HCT116 (cell line): ENCODE measurements around the gene KLHDC4. TPM values are rescaled to one million over a fixed set of nuclear protein-coding genes. Genes with fewer than 3 reads are reported as not detected.

Experiments
- ATAC-seq: fragments of 200-7000 bp; cut with Tn5 transposase; 2 replicates; pipeline ENCODE4 v1.9.1; 2020; ENCODE audit warnings: mild to moderate bottlenecking, moderate library complexity
- BruUV-seq: library from RNA; stranded (reverse); fragments of 400-500 nt; replicated peaks from 2 replicates; lab custom pipeline; 2021; lab: Mats Ljungman, UMichigan
- CTCF ChIA-PET: fragments of 300-600 bp; sonication (Branson Sonifier 250); formaldehyde crosslinking; loops from one replicate; lab custom pipeline; 2021; ENCODE audit warnings: antibody characterized with exemption; lab: Charles Lee
- POLR2A ChIA-PET: fragments of 300-600, 350-600 bp; sonication (Branson Sonifier 250); formaldehyde crosslinking; loops from one replicate; lab custom pipeline; 2021; ENCODE audit warnings: antibody characterized with exemption; lab: Charles Lee
- RAD21 ChIA-PET, 2 experiments: fragments of 300-600 bp; sonication (Branson Sonifier 250); formaldehyde crosslinking; loops; one replicate each; lab custom pipeline; 2023; ENCODE audit warnings: low total read pairs in 2 of 2; ENCODE audit not compliant: uncharacterized antibody in 2 of 2, unreplicated experiment in 2 of 2, low non-redundant PET in 1 of 2; lab: Charles Lee
- DNase-seq: peaks from one replicate; pipeline ENCODE4 v3.0.0-alpha.2; 2010; ENCODE audit warnings: low read depth, low spot score
- H2AFZ ChIP-seq: fragments of 200-600 bp; shearing (Covaris generic), sonication (generic); 2 replicates; pipeline ENCODE4 v1.6.1; 2017; ENCODE audit warnings: low read depth, mixed run types, mixed read lengths, antibody characterized with exemption, low read length; ENCODE audit not compliant: poor library complexity, severe bottlenecking
- H3K27ac ChIP-seq: 2 replicates; pipeline ENCODE4 v1.5.1; 2012; ENCODE audit warnings: low read depth, low read length
- H3K27me3 ChIP-seq: fragments of 200-600 bp; sonication (generic); 2 replicates; pipeline ENCODE4 v1.6.1; 2016; ENCODE audit warnings: mixed run types, low read length, mixed read lengths; ENCODE audit not compliant: insufficient read depth
- H3K36me3 ChIP-seq, 2 experiments: fragments of 200-500 bp in 1 of 2; fragments of 200-600 bp in 1 of 2; sonication (Bioruptor generic) in 1 of 2; sonication (generic) in 1 of 2; 2 replicates each; pipeline versions ENCODE4 v1.5.1 to v1.6.1; 2014 to 2016; ENCODE audit warnings: low read length in 2 of 2, inconsistent platforms in 1 of 2, mixed read lengths in 1 of 2, mixed run types in 1 of 2; ENCODE audit not compliant: insufficient read depth in 2 of 2, control insufficient read depth in 1 of 2
- H3K4me1 ChIP-seq, 2 experiments: fragments of 200-600 bp in 1 of 2; sonication (generic) in 1 of 2; 2 replicates each; pipeline versions ENCODE4 v1.5.1 to v1.6.1; 2012 to 2017; ENCODE audit warnings: low read length in 2 of 2, inconsistent platforms in 1 of 2, mild to moderate bottlenecking in 1 of 2, mixed read lengths in 1 of 2, mixed run types in 1 of 2, moderate library complexity in 1 of 2; ENCODE audit not compliant: insufficient read depth in 2 of 2, control insufficient read depth in 1 of 2
- H3K4me2 ChIP-seq: fragments of 200-600 bp; sonication (generic); 2 replicates; pipeline ENCODE4 v1.6.1; 2017; ENCODE audit warnings: mixed run types, low read length, mixed read lengths
- H3K4me3 ChIP-seq, 2 experiments: fragments of 200-600 bp in 1 of 2; sonication (generic) in 1 of 2; replicated peaks in 1 of 2; 2 replicates each; pipeline ENCODE4 v1.5.1; 2011 to 2016; ENCODE audit warnings: low read length in 2 of 2, control low read depth in 1 of 2, low read depth in 1 of 2, mild to moderate bottlenecking in 1 of 2, mixed read lengths in 1 of 2, mixed run types in 1 of 2
- H3K79me2 ChIP-seq: fragments of 200-600 bp; sonication (generic); 2 replicates; pipeline ENCODE4 v1.6.1; 2017; ENCODE audit warnings: mild to moderate bottlenecking, mixed run types, low read length, moderate library complexity, mixed read lengths; ENCODE audit not compliant: insufficient read depth
- H3K9ac ChIP-seq: fragments of 200-600 bp; sonication (generic); 2 replicates; pipeline ENCODE4 v1.6.1; 2016; ENCODE audit warnings: low read length, mixed read lengths
- H3K9me2 ChIP-seq: fragments of 200-600 bp; sonication (generic), shearing (Covaris generic); 2 replicates; pipeline ENCODE4 v1.6.1; 2017; ENCODE audit warnings: mixed run types, mild to moderate bottlenecking, moderate library complexity; ENCODE audit not compliant: insufficient read depth
- H3K9me3 ChIP-seq, 2 experiments: fragments of 200-500 bp in 1 of 2; fragments of 200-600 bp in 1 of 2; sonication (Bioruptor generic) in 1 of 2; sonication (generic) in 1 of 2; 2 replicates each; pipeline ENCODE4 v1.6.1; 2014 to 2017; ENCODE audit warnings: low read length in 2 of 2, mixed read lengths in 2 of 2, inconsistent platforms in 1 of 2, low read depth in 1 of 2, mild to moderate bottlenecking in 1 of 2, mixed run types in 1 of 2, moderate library complexity in 1 of 2; ENCODE audit not compliant: control insufficient read depth in 1 of 2, insufficient read depth in 1 of 2
- H4K20me1 ChIP-seq: fragments of 200-600 bp; sonication (generic), shearing (Covaris generic); 2 replicates; pipeline ENCODE4 v1.6.1; 2017; ENCODE audit warnings: mixed run types, mild to moderate bottlenecking, moderate library complexity; ENCODE audit not compliant: insufficient read depth
- EZH2phosphoT487 ChIP-seq: fragments of 200-600 bp; IDR thresholded peaks from 2 replicates; pipeline ENCODE4 v1.6.1; 2018; ENCODE audit warnings: antibody characterized with exemption, borderline replicate concordance
- YY1 ChIP-seq: IDR thresholded peaks from 2 replicates; pipeline ENCODE4 v1.6.1; 2011; ENCODE audit warnings: low read length, low read depth, moderate library complexity, mild to moderate bottlenecking; ENCODE audit not compliant: insufficient replicate concordance; ENCODE audit errors: extremely low read depth
- intact Hi-C: fragments of 100-400 bp; cut with micrococcal nuclease; formaldehyde crosslinking; loops from 2 replicates; pipeline ENCODE4 v1.10.0; 2022
- total RNA-seq: library from RNA; stranded (reverse); gene quantifications from one replicate; pipeline ENCODE4 v1.2.1, GENCODE V29; 2021; ENCODE audit not compliant: unreplicated experiment
- TF ChIP-seq, protein P1 (sequence below), 3 experiments: fragments of 200-600 bp in 1 of 3; sonication (generic) in 1 of 3; IDR thresholded peaks in 2 of 3; conservative IDR thresholded peaks in 1 of 3; 2 replicates each; pipeline ENCODE4 v1.5.1; 2012 to 2017; ENCODE audit warnings: low read depth in 2 of 3, low read length in 2 of 3, antibody characterized with exemption in 1 of 3, borderline replicate concordance in 1 of 3, control low read depth in 1 of 3, mild to moderate bottlenecking in 1 of 3, mixed read lengths in 1 of 3, mixed run types in 1 of 3, moderate library complexity in 1 of 3; ENCODE audit not compliant: insufficient read depth in 1 of 3
- TF ChIP-seq, protein P2 (sequence below): IDR thresholded peaks from 2 replicates; pipeline ENCODE4 v1.6.1; 2011; ENCODE audit warnings: mild to moderate bottlenecking, low read length, moderate library complexity; ENCODE audit not compliant: insufficient replicate concordance; ENCODE audit errors: extremely low read depth
- TF ChIP-seq, protein P3 (sequence below): IDR thresholded peaks from 2 replicates; pipeline ENCODE4 v1.6.1; 2012

KLHDC4 gene
- total RNA-seq, 1 experiment from 2014 or later, result 107 TPM

DNA sequence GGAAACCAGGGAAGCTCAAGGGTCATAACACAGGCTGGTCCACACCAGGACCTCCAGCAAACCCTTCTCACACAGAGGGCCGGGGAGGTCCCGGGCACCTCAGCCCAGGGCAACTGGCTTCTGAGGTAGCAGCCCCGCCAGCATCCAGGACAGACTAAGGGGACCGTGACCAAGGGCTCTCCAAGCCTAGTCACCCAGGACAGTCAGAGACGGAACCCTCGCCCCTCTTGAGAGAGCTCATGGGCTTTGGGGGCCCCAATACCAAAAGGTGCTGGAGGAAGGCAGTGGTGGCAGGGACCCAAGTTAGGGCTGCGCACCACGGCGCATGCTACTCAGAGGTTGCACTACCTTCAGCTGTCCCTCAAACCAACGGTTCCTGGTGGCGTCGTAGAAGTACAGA lies 54.9 kb downstream of the KLHDC4 start:
- H3K79me2 ChIP-seq, result peaks cover 4% of the 10 kb centered on the region; the same call in 1 of the 2 replicates
- H4K20me1 ChIP-seq, result no peaks in the 10 kb centered on the region
- CTCF ChIA-PET, result no interaction called here
- ATAC-seq, result no peak
- POLR2A ChIA-PET, result no interaction called here
- intact Hi-C loops, result no loop called here
- H3K36me3 ChIP-seq, result peaks cover 15 to 40% of the 10 kb centered on the region in 2 experiments; a peak in 3 of 4 replicates
- H3K9me2 ChIP-seq, result no peaks in the 10 kb centered on the region
- H3K9me3 ChIP-seq, result no peaks in the 10 kb centered on the region
- H3K27ac ChIP-seq, result no peak overlapping the region
- no peak overlapping the region for H3K9ac ChIP-seq
- TF ChIP-seq, protein P1, sequence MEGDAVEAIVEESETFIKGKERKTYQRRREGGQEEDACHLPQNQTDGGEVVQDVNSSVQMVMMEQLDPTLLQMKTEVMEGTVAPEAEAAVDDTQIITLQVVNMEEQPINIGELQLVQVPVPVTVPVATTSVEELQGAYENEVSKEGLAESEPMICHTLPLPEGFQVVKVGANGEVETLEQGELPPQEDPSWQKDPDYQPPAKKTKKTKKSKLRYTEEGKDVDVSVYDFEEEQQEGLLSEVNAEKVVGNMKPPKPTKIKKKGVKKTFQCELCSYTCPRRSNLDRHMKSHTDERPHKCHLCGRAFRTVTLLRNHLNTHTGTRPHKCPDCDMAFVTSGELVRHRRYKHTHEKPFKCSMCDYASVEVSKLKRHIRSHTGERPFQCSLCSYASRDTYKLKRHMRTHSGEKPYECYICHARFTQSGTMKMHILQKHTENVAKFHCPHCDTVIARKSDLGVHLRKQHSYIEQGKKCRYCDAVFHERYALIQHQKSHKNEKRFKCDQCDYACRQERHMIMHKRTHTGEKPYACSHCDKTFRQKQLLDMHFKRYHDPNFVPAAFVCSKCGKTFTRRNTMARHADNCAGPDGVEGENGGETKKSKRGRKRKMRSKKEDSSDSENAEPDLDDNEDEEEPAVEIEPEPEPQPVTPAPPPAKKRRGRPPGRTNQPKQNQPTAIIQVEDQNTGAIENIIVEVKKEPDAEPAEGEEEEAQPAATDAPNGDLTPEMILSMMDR (IDR thresholded peaks at IDR 0.05 in 2 of 3, conservative IDR thresholded peaks at IDR 0.05 in 1 of 3; ENCODE audit: borderline replicate concordance in 1 of 3, insufficient read depth in 1 of 3, low read depth in 2 of 3, low read length in 2 of 3), result no peak
- TF ChIP-seq, protein P2, sequence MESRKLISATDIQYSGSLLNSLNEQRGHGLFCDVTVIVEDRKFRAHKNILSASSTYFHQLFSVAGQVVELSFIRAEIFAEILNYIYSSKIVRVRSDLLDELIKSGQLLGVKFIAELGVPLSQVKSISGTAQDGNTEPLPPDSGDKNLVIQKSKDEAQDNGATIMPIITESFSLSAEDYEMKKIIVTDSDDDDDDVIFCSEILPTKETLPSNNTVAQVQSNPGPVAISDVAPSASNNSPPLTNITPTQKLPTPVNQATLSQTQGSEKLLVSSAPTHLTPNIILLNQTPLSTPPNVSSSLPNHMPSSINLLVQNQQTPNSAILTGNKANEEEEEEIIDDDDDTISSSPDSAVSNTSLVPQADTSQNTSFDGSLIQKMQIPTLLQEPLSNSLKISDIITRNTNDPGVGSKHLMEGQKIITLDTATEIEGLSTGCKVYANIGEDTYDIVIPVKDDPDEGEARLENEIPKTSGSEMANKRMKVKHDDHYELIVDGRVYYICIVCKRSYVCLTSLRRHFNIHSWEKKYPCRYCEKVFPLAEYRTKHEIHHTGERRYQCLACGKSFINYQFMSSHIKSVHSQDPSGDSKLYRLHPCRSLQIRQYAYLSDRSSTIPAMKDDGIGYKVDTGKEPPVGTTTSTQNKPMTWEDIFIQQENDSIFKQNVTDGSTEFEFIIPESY, result no peak
- TF ChIP-seq EZH2phosphoT487 (no peak), YY1 (no peak)
- TF ChIP-seq, protein P3, sequence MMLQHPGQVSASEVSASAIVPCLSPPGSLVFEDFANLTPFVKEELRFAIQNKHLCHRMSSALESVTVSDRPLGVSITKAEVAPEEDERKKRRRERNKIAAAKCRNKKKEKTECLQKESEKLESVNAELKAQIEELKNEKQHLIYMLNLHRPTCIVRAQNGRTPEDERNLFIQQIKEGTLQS, result no peak
- no peaks in the 10 kb centered on the region for H3K4me1 ChIP-seq
- H2AFZ ChIP-seq, result no peak overlapping the region
- no peaks in the 10 kb centered on the region for H3K27me3 ChIP-seq
- no peak overlapping the region for H3K4me2 ChIP-seq
- no peak overlapping the region for H3K4me3 ChIP-seq
- BruUV-seq, result no TSS peak
- RAD21 ChIA-PET, result no interaction called here
- no peak for DNase-seq
